CD4-positive, alpha-beta T cell (primary cell): ENCODE results near the gene HYDIN. TPM values are rescaled to one million over a fixed set of nuclear protein-coding genes. Genes with fewer than 3 reads are reported as not detected.

Experiments used
- ATAC-seq: fragments of 200-7000 bp; cut with Tn5 transposase; one replicate; pipeline ENCODE4 v1.10.0; 2022; ENCODE audit warnings: mild to moderate bottlenecking; ENCODE audit not compliant: poor library complexity
- CTCF ChIA-PET: fragments of 350-600 bp; sonication (Branson Sonifier 250); formaldehyde crosslinking; loops from one replicate; lab custom pipeline; 2021; ENCODE audit warnings: antibody characterized with exemption, inconsistent platforms; lab: Charles Lee
- POLR2A ChIA-PET: fragments of 350-600 bp; sonication (Branson Sonifier 250); formaldehyde crosslinking; loops from one replicate; lab custom pipeline; 2021; ENCODE audit warnings: antibody characterized with exemption, inconsistent platforms; lab: Charles Lee
- DNase-seq, 14 experiments: peaks; one replicate each; pipeline ENCODE4 v3.0.0-alpha.2; 2013 to 2020; ENCODE audit warnings: mixed read lengths in 2 of 14
- H3K27ac ChIP-seq, 2 donors: one replicate each; pipeline versions ENCODE4 v1.5.1 to v1.7.0; 2013; ENCODE audit warnings: low read length in 2 of 2, low read depth in 1 of 2, mild to moderate bottlenecking in 1 of 2
- H3K27me3 ChIP-seq, 2 experiments: 1 replicate in 1 of 2; 2 replicates in 1 of 2; pipeline versions ENCODE4 v1.6.1 to v1.7.0; 2013; ENCODE audit warnings: low read length in 2 of 2, control low read depth in 1 of 2, mild to moderate bottlenecking in 1 of 2, moderate library complexity in 1 of 2; ENCODE audit not compliant: insufficient read depth in 2 of 2, control insufficient read depth in 1 of 2
- H3K36me3 ChIP-seq: one replicate; pipeline ENCODE4 v1.6.1; 2013; ENCODE audit warnings: low read length, control low read depth; ENCODE audit not compliant: insufficient read depth
- H3K4me1 ChIP-seq: one replicate; pipeline ENCODE4 v1.6.1; 2013; ENCODE audit warnings: low read length, control low read depth; ENCODE audit not compliant: insufficient read depth
- H3K4me3 ChIP-seq: one replicate; pipeline ENCODE4 v1.5.1; 2013; ENCODE audit warnings: mild to moderate bottlenecking, low read length, moderate library complexity
- H3K9me3 ChIP-seq, 2 experiments: 1 replicate in 1 of 2; 2 replicates in 1 of 2; pipeline versions ENCODE4 v1.6.1 to v1.7.0; 2013; ENCODE audit warnings: low read length in 2 of 2, mild to moderate bottlenecking in 2 of 2, control low read depth in 1 of 2, moderate library complexity in 1 of 2; ENCODE audit not compliant: control insufficient read depth in 1 of 2, insufficient read depth in 1 of 2
- H3K27ac Mint-ChIP-seq: one replicate; pipeline ENCODE4 v1.8.0; 2020; ENCODE audit warnings: mixed read lengths
- H3K27me3 Mint-ChIP-seq: one replicate; pipeline ENCODE4 v1.8.0; 2021; ENCODE audit warnings: mixed read lengths
- H3K36me3 Mint-ChIP-seq: one replicate; pipeline ENCODE4 v1.8.0; 2021; ENCODE audit warnings: low read depth, mixed read lengths
- H3K4me1 Mint-ChIP-seq: one replicate; pipeline ENCODE4 v1.8.0; 2021; ENCODE audit warnings: low read depth, mixed read lengths
- H3K4me3 Mint-ChIP-seq: one replicate; pipeline ENCODE4 v1.8.0; 2020; ENCODE audit warnings: mild to moderate bottlenecking, mixed read lengths
- H3K9me3 Mint-ChIP-seq: one replicate; pipeline ENCODE4 v1.8.0; 2020; ENCODE audit warnings: mixed read lengths
- intact Hi-C, 2 experiments: fragments of 100-400 bp; cut with DNase I in 1 of 2; cut with micrococcal nuclease in 1 of 2; formaldehyde crosslinking; loops; one replicate each; pipeline versions ENCODE4 v1.15.1 to v1.9.0; 2023 to 2025; cut with DNase I, micrococcal nuclease
- total RNA-seq, 174 experiments: library from RNA in 2 of 174; stranded (reverse) in 2 of 174; gene quantifications; one replicate each; pipeline ENCODE4 v1.2.3 and lab custom pipeline; 2021 to 2026
- TF ChIP-seq, protein P1 (sequence below): fragments of 200-600 bp; IDR thresholded peaks from one replicate; pipeline ENCODE4 v1.8.0; 2022; ENCODE audit warnings: antibody characterized with exemption, mild to moderate bottlenecking

Gene HYDIN
- total RNA-seq, 2 experiments from 2014 or later: not detected

DNA sequence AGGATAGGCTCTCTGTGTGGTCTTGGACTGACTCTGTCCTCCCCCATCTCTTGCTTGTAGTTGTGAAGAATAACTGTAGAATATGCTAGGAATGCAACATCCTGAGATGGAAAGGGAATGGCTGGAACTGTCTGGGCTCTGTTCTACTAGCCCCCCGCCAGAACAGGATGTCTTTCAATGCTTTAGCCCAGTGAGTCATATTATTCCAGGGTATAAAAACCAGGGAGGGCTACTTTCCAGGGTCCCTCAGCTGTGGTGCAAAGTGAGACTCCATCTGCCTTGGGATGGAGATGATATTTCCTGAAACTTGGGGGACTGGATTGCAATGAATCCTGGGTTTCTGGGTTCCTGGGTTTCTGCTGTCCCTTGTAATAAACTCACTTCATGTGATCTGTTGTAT is 32.1 kb downstream of the HYDIN start:
- Histone ChIP-seq H3K4me1 (no peaks in the 10 kb centered on the region), H3K9me3 (peaks cover 5 to 13% of the 10 kb centered on the region in 2 experiments), H3K27me3 (peaks cover 0 to 4% of the 10 kb centered on the region in 2 experiments), H3K36me3 (no peaks in the 10 kb centered on the region), H3K27ac (no peak overlapping the region), H3K4me3 (no peak overlapping the region)
- H3K27ac Mint-ChIP-seq: no peak overlapping the region
- ChIA-PET POLR2A (no interaction called here), CTCF (no interaction called here)
- ATAC-seq (no peak), DNase-seq (no peak)
- no peaks in the 10 kb centered on the region for H3K4me1 Mint-ChIP-seq
- intact Hi-C loops: no loop called here
- TF ChIP-seq, protein P1, sequence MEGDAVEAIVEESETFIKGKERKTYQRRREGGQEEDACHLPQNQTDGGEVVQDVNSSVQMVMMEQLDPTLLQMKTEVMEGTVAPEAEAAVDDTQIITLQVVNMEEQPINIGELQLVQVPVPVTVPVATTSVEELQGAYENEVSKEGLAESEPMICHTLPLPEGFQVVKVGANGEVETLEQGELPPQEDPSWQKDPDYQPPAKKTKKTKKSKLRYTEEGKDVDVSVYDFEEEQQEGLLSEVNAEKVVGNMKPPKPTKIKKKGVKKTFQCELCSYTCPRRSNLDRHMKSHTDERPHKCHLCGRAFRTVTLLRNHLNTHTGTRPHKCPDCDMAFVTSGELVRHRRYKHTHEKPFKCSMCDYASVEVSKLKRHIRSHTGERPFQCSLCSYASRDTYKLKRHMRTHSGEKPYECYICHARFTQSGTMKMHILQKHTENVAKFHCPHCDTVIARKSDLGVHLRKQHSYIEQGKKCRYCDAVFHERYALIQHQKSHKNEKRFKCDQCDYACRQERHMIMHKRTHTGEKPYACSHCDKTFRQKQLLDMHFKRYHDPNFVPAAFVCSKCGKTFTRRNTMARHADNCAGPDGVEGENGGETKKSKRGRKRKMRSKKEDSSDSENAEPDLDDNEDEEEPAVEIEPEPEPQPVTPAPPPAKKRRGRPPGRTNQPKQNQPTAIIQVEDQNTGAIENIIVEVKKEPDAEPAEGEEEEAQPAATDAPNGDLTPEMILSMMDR: no peak
- H3K9me3 Mint-ChIP-seq: peaks cover 8% of the 10 kb centered on the region
- H3K4me3 Mint-ChIP-seq: no peak overlapping the region
- no peaks in the 10 kb centered on the region for H3K36me3 Mint-ChIP-seq
- H3K27me3 Mint-ChIP-seq: peaks cover 19% of the 10 kb centered on the region

DNA sequence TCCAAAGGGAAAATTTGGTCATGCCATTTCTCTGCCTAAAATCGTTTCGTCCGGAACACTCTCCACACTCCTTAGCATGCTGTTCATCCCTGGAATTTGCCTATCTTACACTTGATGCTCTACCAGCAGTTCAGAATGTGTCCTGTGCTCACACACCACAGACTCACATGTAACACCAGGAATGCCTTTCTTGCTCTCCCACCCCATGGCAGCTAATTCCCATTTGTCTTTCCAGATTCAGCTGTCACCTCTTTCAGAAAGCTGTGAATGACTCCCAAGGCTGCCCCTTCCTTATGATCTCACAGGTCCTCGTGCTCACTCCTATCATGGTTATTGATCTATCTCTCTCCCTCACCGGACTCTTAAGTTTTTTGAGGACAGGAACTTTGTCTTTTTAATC is 38.1 kb downstream of the HYDIN start:
- Mint-ChIP-seq H3K4me1 (no peaks in the 10 kb centered on the region), H3K9me3 (no peaks in the 10 kb centered on the region), H3K36me3 (no peaks in the 10 kb centered on the region), H3K27me3 (peaks cover 13% of the 10 kb centered on the region), H3K4me3 (no peak overlapping the region), H3K27ac (no peak overlapping the region)
- H3K36me3 ChIP-seq: no peaks in the 10 kb centered on the region
- peaks cover 0 to 3% of the 10 kb centered on the region in 2 experiments for H3K9me3 ChIP-seq
- H3K4me3 ChIP-seq: no peak overlapping the region
- DNase-seq (no peak), ATAC-seq (no peak)
- peaks cover 4 to 5% of the 10 kb centered on the region in 2 experiments for H3K27me3 ChIP-seq
- intact Hi-C loops: no loop called here
- TF ChIP-seq, protein P1: no peak
- H3K27ac ChIP-seq: no peak overlapping the region
- H3K4me1 ChIP-seq: no peaks in the 10 kb centered on the region
- CTCF ChIA-PET: no interaction called here
- POLR2A ChIA-PET: no interaction called here

DNA sequence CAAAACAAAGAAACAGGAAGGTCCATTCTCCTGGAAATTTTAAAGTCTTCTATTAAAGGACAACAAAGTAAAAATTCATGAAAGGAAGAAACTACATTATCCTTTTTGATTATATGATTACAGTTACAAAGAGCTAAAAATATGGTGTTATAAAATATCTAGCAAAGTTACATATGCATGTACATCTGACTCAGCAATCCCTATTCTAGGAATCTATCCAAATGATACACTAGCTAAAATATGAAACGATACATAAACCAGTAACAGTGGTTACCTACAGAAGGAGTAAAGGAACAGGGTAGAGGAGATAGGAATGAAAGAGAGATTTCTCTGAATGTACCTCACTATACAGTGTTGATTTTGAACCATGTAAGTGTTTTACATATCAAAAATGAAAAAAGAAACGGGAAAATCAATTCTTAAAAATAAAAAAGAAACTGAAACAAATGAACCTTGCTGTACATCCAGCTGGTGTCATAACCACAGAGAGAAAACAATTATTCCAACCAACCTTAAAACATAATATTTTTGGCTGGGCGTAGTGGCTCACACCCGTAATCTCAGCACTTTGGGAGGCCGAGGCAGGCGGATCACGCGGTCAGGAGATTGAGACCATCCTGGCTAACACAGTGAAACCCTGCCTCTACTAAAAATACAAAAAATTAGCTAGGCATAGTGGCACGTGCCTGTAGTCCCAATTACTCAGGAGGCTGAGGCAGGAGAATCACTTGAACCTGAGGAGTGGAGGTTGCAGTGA is 41.4 kb downstream of the HYDIN start:
- no peak overlapping the region for H3K4me3 ChIP-seq
- ChIA-PET CTCF (no interaction called here), POLR2A (no interaction called here)
- intact Hi-C loops: no loop called here
- H3K4me1 Mint-ChIP-seq: no peaks in the 10 kb centered on the region
- H3K27me3 ChIP-seq: peaks cover 0 to 5% of the 10 kb centered on the region in 2 experiments
- H3K4me3 Mint-ChIP-seq: no peak overlapping the region
- H3K27ac ChIP-seq: no peak overlapping the region
- H3K9me3 ChIP-seq: peaks cover 0 to 3% of the 10 kb centered on the region in 2 experiments
- TF ChIP-seq, protein P1: no peak
- no peaks in the 10 kb centered on the region for H3K9me3 Mint-ChIP-seq
- H3K36me3 Mint-ChIP-seq: no peaks in the 10 kb centered on the region
- H3K27me3 Mint-ChIP-seq: peaks cover 13% of the 10 kb centered on the region
- no peak overlapping the region for H3K27ac Mint-ChIP-seq
- no peak for DNase-seq
- no peak for ATAC-seq
- H3K4me1 ChIP-seq: no peaks in the 10 kb centered on the region
- no peaks in the 10 kb centered on the region for H3K36me3 ChIP-seq
